SU-DHL-6 (cell line): Measurements from ENCODE around the gene EXOC2.

Experiments used
- CTCF ChIP-seq: fragments of 200-600 bp; sonication (generic); IDR thresholded peaks from one replicate; pipeline ENCODE4 v1.5.1; 2017; ENCODE audit warnings: antibody characterized with exemption, mild to moderate bottlenecking, low read length, moderate library complexity; ENCODE audit not compliant: insufficient read depth, poor library complexity, severe bottlenecking
- EZH2phosphoT487 ChIP-seq: fragments of 200-600 bp; sonication (generic), shearing (Covaris generic); conservative IDR thresholded peaks from 2 replicates; pipeline ENCODE4 v1.6.1; 2018; ENCODE audit warnings: mild to moderate bottlenecking, antibody characterized with exemption, low read length, moderate library complexity, mixed read lengths

DNA sequence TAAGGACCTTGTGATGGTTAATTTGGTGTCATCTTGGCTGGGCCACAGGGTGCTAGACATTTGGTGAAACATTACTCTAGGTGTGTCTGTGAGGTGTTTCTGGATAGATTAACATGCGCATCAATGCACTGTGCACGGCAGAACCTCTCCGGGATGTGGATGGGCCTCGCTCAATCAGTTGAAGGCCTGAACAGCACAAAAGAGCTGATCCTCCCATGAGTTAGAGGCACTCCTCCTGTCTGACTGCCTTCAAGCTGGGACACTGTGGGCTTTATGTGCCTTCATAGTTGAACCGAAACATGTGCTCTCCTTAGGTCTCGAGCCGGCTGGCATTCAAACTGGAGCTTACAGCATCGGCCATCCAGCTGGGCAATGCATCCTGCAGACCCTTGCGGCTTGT, 124.9 kb downstream of the EXOC2 start:
- TF ChIP-seq CTCF (no peak), EZH2phosphoT487 (no peak)
